GM12891 (cell line): ENCODE measurements around the gene FTO.

Experiments used
- POLR2A ChIP-seq: IDR thresholded peaks from 2 replicates; pipeline ENCODE4 v1.6.1; 2011; ENCODE audit warnings: low read depth, low read length, control low read depth
- TAF1 ChIP-seq: IDR thresholded peaks from 2 replicates; pipeline ENCODE4 v1.6.1; 2011; ENCODE audit warnings: low read depth, low read length, control low read depth

DNA sequence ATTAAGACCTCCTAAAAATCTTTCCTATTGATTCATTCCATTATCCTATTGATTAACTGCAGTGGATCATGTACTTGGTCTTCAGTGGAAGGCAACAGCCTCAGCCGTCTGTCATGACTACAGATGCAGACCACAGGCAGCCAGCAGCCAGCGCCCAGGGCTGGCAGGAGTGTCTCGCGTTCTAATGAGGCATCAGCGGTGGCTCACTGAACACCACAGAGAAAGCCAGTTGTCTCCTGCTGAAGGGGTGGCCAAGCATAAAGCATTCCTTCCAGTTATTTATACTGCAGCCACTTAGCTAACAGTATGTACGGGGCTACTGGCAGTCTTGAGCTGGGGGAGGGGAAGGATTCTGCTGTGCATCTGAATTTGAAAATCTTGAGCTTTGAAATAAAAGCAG is 368.3 kb downstream of the FTO start:
- TF ChIP-seq POLR2A (no peak), TAF1 (no peak)
